ENCODE data around the gene HAGHL.
A peak's percentile ranks its signal among the peaks of the same experiment; 100 is the strongest.

HAGHL gene

GRCh38 chr16:726438-727290 lies at the start of gene HAGHL, which contains the start of gene CCDC78:
Gene HAGHL, plus strand, starts transcription at chr16:727106. Its CDS starts 404 bp downstream, at chr16:727510.
Gene CCDC78, minus strand, starts transcription at chr16:726443. Its CDS starts 76 bp downstream, at chr16:726367.
- H3K9me3 Mint-ChIP-seq: no peaks in the 10 kb centered on the region
- no peaks in the 10 kb centered on the region for H3K4me1 Mint-ChIP-seq
- no peaks in the 10 kb centered on the region for H3K27me3 Mint-ChIP-seq
- H3K36me3 Mint-ChIP-seq: no peaks in the 10 kb centered on the region
- peak within 1 kb of the TSS; percentile 55 for H3K27ac Mint-ChIP-seq
- peak within 1 kb of the TSS; percentile 67 for H3K4me3 Mint-ChIP-seq

- Mint-ChIP-seq H3K27ac (no peak overlapping the region), H3K9me3 (no peaks in the 10 kb centered on the region), H3K4me1 (peaks cover 23% of the 10 kb centered on the region)
Measured at GRCh38 chr16:677316-678190, 49.4 kb upstream of the HAGHL start.

GRCh38 chr16:678209-678857 lies 48.6 kb upstream of the HAGHL start:
- peaks cover 24% of the 10 kb centered on the region for H3K4me1 Mint-ChIP-seq
- H3K4me3 Mint-ChIP-seq: no peak overlapping the region
- peaks cover 1% of the 10 kb centered on the region for H3K27me3 Mint-ChIP-seq
- H3K36me3 Mint-ChIP-seq: peaks cover 3% of the 10 kb centered on the region
- no peaks in the 10 kb centered on the region for H3K9me3 Mint-ChIP-seq
- no peak overlapping the region for H3K27ac Mint-ChIP-seq

More at GRCh38 chr16:677316-678190, 49.4 kb upstream of the HAGHL start:
- Mint-ChIP-seq H3K4me3 (no peak overlapping the region), H3K27me3 (peaks cover 1% of the 10 kb centered on the region), H3K36me3 (peaks cover 2% of the 10 kb centered on the region)

- Mint-ChIP-seq H3K27me3 (peaks cover 1% of the 10 kb centered on the region), H3K4me1 (peaks cover 24% of the 10 kb centered on the region), H3K36me3 (peaks cover 3% of the 10 kb centered on the region), H3K9me3 (no peaks in the 10 kb centered on the region), H3K4me3 (peak overlapping the region; percentile 81), H3K27ac (peak overlapping the region; percentile 84)
Measured at GRCh38 chr16:678858-679813, 47.8 kb upstream of the HAGHL start.

- Mint-ChIP-seq H3K27me3 (peaks cover 1% of the 10 kb centered on the region), H3K4me1 (peaks cover 24% of the 10 kb centered on the region), H3K9me3 (no peaks in the 10 kb centered on the region), H3K27ac (peak within 1 kb of the TSS; percentile 84), H3K36me3 (peaks cover 3% of the 10 kb centered on the region), H3K4me3 (peak within 1 kb of the TSS; percentile 86)
Measured at GRCh38 chr16:679814-680624, 46.9 kb upstream of the HAGHL start, which contains the start of gene STUB1. Gene STUB1, plus strand, starts transcription at chr16:680410. Its CDS starts 116 bp downstream, at chr16:680526.

GRCh38 chr16:680625-680945 lies 46.3 kb upstream of the HAGHL start:
- Mint-ChIP-seq H3K36me3 (peaks cover 3% of the 10 kb centered on the region), H3K4me3 (peak overlapping the region; percentile 83), H3K4me1 (peaks cover 24% of the 10 kb centered on the region), H3K9me3 (no peaks in the 10 kb centered on the region), H3K27me3 (peaks cover 1% of the 10 kb centered on the region), H3K27ac (no peak overlapping the region)

GRCh38 chr16:680967-681745 lies 45.8 kb upstream of the HAGHL start:
- H3K36me3 Mint-ChIP-seq: peaks cover 3% of the 10 kb centered on the region
- no peaks in the 10 kb centered on the region for H3K9me3 Mint-ChIP-seq
- peak overlapping the region; percentile 35 for H3K27ac Mint-ChIP-seq
- H3K4me3 Mint-ChIP-seq: peak overlapping the region; percentile 83
- peaks cover 1% of the 10 kb centered on the region for H3K27me3 Mint-ChIP-seq
- H3K4me1 Mint-ChIP-seq: peaks cover 24% of the 10 kb centered on the region

- H3K9me3 Mint-ChIP-seq: no peaks in the 10 kb centered on the region
- peak overlapping the region; percentile 83 for H3K4me3 Mint-ChIP-seq
- H3K27ac Mint-ChIP-seq: peak overlapping the region; percentile 35
- H3K27me3 Mint-ChIP-seq: no peaks in the 10 kb centered on the region
- H3K36me3 Mint-ChIP-seq: peaks cover 3% of the 10 kb centered on the region
- H3K4me1 Mint-ChIP-seq: peaks cover 24% of the 10 kb centered on the region
Measured at GRCh38 chr16:681746-682427, 45.0 kb upstream of the HAGHL start.

- Mint-ChIP-seq H3K27ac (peak overlapping the region; percentile 92), H3K36me3 (peaks cover 3% of the 10 kb centered on the region)
Measured at GRCh38 chr16:682493-683395, 44.2 kb upstream of the HAGHL start.

GRCh38 chr16:683396-684070 lies 43.4 kb upstream of the HAGHL start:
- Mint-ChIP-seq H3K4me3 (peak overlapping the region; percentile 83), H3K4me1 (peaks cover 24% of the 10 kb centered on the region), H3K27ac (peak overlapping the region; percentile 62), H3K36me3 (peaks cover 3% of the 10 kb centered on the region), H3K9me3 (no peaks in the 10 kb centered on the region), H3K27me3 (no peaks in the 10 kb centered on the region)

More at GRCh38 chr16:682493-683395, 44.2 kb upstream of the HAGHL start:
- Mint-ChIP-seq H3K4me1 (peaks cover 24% of the 10 kb centered on the region), H3K4me3 (peak overlapping the region; percentile 83), H3K9me3 (no peaks in the 10 kb centered on the region), H3K27me3 (no peaks in the 10 kb centered on the region)

- Mint-ChIP-seq H3K9me3 (no peaks in the 10 kb centered on the region), H3K27ac (peak within 1 kb of the TSS; percentile 62), H3K4me1 (peaks cover 20% of the 10 kb centered on the region), H3K36me3 (peaks cover 3% of the 10 kb centered on the region), H3K4me3 (peak within 1 kb of the TSS; percentile 83), H3K27me3 (no peaks in the 10 kb centered on the region)
Measured at GRCh38 chr16:684071-684794, 42.7 kb upstream of the HAGHL start, which contains the start of gene JMJD8. Gene JMJD8, minus strand, starts transcription at chr16:684334. Its CDS starts 15 bp downstream, at chr16:684319.

Data from activated naive CD4-positive, alpha-beta T cell treated with anti-CD3 and anti-CD28 coated beads, Interleukin-2, amount 50 U/mL, for 24 hours (primary cell).